ES-I3 (cell line): ENCODE data around the gene CRKL.
A peak's percentile ranks its signal among the peaks of the same experiment; 100 is the strongest.

Experiments used
- H3K36me3 ChIP-seq: 2 replicates; pipeline ENCODE4 v1.6.1; 2013; ENCODE audit warnings: mild to moderate bottlenecking, low read length, control low read depth, moderate library complexity; ENCODE audit not compliant: insufficient read depth
- H3K4me1 ChIP-seq: 2 replicates; pipeline ENCODE4 v1.6.1; 2013; ENCODE audit warnings: mild to moderate bottlenecking, control low read depth, low read length; ENCODE audit not compliant: insufficient read depth
- H3K9ac ChIP-seq: 2 replicates; pipeline ENCODE4 v1.6.1; 2013; ENCODE audit warnings: low read depth, mild to moderate bottlenecking, low read length, moderate library complexity
- H3K9me3 ChIP-seq: 2 replicates; pipeline ENCODE4 v1.6.1; 2013; ENCODE audit warnings: mild to moderate bottlenecking, low read length, moderate library complexity; ENCODE audit not compliant: control insufficient read depth, insufficient read depth

The CRKL gene

DNA sequence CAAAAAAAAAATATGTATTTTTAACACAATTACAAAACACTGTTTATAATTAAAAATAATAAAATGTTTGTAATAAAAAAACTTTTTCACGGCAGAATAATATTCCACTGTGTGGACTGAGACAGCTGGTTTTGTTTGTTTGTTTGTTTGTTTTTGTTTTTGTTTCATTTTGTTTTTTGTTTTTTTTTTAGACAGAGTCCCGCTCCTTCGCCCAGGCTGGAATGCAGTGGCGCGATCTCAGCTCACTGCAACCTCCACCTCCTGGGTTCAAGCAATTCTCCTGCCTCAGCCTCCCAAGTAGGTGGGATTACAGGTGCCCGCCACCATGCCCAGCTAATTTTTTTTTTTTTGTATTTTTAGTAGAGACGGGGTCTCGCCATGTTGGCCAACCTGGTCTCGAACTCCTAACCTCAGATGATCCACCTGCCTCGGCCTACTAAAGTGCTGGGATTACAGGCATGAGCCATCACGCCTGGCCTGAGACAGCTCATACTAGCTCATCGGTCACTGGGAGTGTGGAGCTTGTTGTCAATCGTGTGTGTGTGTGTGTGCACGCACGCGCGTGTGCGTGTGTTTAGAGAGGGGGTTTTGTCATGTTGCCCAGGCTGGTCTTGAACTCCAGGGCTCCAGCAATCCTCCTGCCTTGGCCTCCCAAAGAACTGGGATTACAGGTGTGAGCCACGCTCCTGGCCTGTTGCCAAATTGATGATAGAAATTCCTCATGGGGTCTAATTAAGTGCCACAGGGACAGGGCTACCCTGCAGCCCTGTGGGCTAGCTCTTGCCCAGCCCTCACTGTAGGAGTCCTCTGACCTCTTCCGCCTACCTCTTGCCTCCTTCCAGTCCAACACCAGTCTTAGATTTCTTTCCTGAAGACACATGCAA, 42.6 kb downstream of the CRKL start:
- Histone ChIP-seq H3K9me3 (no peaks in the 10 kb centered on the region), H3K36me3 (no peaks in the 10 kb centered on the region), H3K9ac (no peak overlapping the region), H3K4me1 (peaks cover 9% of the 10 kb centered on the region)

DNA sequence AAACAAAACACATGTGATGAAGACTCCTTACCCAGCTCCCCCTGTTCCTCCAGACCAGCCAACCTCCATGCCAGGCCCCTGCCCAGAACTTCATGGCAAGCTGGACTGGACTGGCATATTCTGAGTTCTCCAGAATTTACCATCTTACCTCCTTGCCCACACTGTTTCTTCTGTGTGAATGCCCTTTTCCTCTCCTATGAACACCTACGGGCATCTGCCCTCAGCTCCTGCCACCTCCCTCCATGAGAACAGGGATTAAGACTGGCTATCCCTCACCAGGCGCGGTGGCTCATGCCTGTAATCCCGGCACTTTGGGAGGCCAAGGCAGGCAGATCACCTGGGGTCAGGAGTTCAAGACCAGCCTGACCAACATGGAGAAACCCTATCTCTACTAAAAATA, 43.4 kb downstream of the CRKL start:
- H3K4me1 ChIP-seq, result peaks cover 9% of the 10 kb centered on the region
- H3K9ac ChIP-seq, result no peak overlapping the region
- H3K9me3 ChIP-seq, result no peaks in the 10 kb centered on the region
- H3K36me3 ChIP-seq, result no peaks in the 10 kb centered on the region

DNA sequence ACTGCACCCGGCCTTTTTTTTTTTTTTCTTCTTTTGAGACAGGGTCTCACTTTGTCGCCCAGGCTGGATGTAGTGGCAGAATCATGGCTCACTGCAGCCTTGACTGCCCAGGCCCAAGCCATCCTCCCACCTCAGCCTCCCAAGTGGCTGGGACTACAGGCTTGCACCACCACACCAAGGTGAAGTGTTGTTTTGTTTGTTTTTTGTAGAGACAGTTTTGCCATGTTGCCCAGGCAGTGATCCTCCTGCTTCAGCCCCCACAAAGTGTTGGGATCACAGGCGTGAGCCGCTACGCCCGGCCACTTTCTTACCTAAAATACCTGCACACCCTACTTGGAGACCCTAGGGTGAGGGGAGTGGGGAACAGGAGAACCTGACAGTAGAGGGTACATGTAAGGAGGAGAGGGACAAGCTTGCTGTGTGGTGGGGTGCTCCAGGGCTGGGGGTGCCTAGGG, 45.3 kb downstream of the CRKL start:
- Histone ChIP-seq H3K9ac (no peak overlapping the region), H3K4me1 (peaks cover 9% of the 10 kb centered on the region), H3K36me3 (no peaks in the 10 kb centered on the region), H3K9me3 (no peaks in the 10 kb centered on the region)

DNA sequence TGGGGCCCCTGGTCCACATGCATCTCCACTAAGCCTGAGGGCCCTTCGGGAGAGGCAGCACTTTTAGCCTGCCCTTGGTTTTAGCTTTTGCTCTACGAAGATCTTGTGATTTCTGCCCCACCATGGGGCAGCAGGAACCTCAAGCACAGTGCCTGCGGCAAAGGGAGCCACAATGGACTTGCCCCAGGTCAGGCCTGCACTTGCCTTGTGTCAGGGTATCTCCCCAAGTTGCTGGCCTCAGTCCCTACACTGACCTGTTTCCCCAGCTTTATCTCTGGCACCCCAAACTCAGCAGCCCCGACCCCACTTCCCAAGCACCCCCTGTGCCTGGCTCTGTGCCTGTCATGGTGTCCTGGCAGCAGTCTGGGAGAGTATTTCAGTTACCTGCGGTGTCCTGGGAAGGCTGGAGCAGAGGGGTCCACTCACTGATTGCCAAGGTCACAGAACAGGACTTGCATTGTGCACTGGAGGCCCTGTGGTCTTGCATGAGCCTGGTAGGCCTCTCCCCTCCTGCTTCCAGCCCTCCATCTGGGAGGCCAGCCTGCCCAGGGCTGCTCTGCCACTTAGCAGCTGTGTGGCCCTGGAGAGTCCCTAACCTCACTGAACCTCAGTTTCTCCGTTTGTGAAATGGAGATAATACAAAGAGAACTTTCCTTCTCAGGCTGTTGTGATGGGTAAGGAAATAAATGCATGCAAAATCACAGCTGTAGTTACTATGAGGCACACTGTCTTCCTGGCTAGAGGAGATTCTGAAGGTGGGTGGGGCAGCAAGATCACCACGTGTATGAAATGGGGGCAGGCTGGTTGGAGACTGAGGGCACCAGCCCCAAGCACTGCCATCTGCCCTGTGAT, 46.2 kb downstream of the CRKL start:
- Histone ChIP-seq H3K9me3 (no peaks in the 10 kb centered on the region), H3K36me3 (no peaks in the 10 kb centered on the region), H3K9ac (no peak overlapping the region), H3K4me1 (peaks cover 5% of the 10 kb centered on the region)

DNA sequence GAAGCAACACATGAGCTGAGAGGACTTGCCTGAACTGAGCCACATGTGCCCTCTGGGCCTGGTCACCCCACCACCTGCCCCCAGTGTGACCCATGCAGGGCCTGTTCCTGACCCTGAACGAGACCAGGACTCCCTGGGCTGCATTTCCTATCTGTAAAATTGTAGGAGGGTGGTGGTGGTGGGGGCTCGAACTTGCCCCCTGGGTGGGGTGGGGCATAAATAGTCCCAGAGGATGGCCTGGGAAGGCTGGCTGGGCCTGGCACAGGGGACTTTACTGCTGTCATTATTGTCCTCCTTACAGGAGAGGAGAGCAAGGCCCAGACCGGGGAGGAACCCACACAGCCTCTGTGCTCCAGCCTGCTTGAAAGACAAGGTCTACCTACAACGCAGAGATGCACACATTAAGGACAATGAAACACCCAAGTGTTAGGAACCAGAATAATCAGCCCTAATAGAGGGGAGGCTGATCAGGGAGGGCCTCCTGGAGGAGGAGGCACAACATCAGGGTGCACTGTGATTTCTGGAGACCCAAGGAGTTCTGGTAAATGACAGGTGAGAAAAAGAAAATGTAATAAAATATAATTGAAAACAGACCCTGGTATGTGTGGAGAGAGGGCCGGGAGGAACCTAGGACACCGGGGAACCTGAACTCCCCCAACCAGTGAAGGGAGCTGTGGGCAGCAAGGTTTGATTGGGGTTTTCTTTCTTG, 47.0 kb downstream of the CRKL start:
- peak overlapping the region; percentile 42; the same call in 1 of the 2 replicates for H3K9ac ChIP-seq
- H3K36me3 ChIP-seq, result no peaks in the 10 kb centered on the region
- no peaks in the 10 kb centered on the region for H3K9me3 ChIP-seq
- H3K4me1 ChIP-seq, result peaks cover 4% of the 10 kb centered on the region; the same call in 1 of the 2 replicates

DNA sequence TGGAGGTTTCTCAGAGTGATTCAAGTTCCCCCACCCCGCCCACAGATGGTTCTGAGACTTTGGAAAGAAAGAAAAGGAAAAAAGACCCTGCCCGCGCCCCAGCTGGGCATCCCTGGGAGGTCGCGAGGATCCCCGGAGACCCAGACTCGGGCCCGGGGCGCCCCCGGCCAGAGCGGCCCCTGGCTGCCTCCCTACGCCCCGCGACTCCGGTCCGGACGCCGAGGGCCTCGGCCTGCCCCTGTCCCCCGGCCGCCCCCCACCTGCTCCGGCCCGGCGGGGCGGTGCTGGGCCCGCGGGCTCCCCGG, 47.5 kb downstream of the CRKL start:
- Histone ChIP-seq H3K9me3 (no peaks in the 10 kb centered on the region), H3K36me3 (no peaks in the 10 kb centered on the region), H3K4me1 (peaks cover 4% of the 10 kb centered on the region; the same call in 1 of the 2 replicates), H3K9ac (peak overlapping the region; percentile 42; the same call in 1 of the 2 replicates)

DNA sequence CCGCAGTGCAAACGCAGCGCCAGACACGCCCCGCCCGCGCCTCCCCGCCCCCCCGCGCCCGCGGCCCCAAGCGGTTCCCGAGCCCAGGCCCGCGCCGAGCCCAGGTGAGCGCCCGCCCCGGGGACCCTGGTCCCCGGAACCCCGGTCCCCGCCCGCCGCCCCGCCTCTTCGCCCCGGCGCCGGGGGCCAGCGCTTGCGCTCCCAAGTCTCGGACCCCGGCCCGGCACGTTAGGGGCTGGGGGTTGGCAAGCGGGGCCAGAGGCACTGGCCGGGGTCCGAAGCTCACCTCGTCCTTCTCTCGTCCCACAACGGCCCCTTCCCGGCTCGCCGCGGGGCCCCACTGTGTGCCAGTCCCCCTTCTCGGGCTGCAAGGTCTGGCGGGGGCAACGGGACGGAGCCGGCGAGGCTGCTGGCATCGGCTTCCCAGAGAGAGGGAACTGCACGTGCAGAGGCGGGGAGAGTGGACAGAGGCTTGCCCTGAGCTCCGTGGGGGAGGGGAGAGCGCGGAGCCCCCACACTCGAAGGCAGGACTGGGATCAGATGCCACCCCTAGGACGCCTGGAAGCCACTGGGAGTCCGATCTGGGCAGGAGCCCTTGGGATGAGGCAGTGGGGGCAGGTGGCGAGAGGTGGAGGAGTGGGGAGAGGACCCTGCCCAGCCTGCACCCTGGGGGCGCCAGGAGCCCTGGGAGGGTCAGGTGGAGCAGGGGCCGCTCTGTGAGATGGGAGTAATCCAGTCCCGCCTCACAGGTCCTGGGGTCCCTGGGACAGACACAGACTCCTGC, 48.1 kb downstream of the CRKL start:
- H3K9ac ChIP-seq, result peak overlapping the region; percentile 17; the same call in 1 of the 2 replicates

DNA sequence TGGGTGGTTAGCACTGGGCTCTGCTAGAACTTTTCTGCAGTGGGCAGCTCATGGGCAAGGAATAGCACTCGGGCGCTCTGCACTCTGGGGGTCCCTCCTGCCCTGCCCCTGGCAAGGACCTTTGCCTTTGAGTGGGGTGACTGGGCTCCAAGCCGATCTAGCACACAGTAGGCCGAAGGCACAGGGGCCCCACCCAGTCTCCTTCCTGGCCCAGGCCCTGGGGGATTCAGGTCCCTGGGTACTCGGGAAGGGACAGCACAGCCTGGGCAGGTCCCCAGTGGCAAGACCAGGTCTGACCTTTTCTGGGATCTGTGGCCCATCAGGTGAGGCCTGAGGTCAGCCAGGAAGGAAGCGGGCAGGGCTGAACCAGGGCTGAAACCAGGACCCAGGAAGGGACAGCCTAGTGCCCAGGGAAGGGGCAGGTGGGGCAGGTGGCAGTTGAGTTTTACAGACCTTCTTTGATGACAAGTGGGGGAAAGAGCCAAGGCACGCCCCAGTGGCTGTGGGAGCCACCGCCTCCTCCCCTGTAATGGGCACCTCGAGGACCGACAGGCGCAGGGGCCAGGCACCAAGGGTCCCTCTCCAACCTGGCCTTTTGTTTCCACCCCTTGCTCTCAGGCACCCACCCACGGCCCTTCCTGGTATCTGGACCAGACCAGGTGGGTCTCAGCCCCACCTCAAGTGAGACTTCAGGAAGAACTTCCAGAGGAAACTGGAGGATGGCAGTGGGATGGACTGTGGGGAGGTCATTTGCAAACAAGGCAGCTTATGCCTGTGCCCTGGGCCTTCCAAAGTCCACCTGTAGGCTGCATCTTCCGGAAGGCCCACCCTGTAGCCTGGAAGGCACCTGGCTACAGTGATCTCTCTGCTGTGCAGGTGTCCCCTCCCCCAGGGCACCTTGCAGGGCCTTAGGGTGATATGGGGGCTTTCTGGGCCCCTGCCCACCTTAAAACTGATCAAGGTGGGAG, 49.0 kb downstream of the CRKL start:
- Histone ChIP-seq H3K9me3 (no peaks in the 10 kb centered on the region), H3K36me3 (no peaks in the 10 kb centered on the region), H3K4me1 (peaks cover 4% of the 10 kb centered on the region; the same call in 1 of the 2 replicates), H3K9ac (no peak overlapping the region)

More for the DNA sequence above, 48.1 kb downstream of the CRKL start:
- Histone ChIP-seq H3K9me3 (no peaks in the 10 kb centered on the region), H3K4me1 (peaks cover 4% of the 10 kb centered on the region; the same call in 1 of the 2 replicates), H3K36me3 (no peaks in the 10 kb centered on the region)

DNA sequence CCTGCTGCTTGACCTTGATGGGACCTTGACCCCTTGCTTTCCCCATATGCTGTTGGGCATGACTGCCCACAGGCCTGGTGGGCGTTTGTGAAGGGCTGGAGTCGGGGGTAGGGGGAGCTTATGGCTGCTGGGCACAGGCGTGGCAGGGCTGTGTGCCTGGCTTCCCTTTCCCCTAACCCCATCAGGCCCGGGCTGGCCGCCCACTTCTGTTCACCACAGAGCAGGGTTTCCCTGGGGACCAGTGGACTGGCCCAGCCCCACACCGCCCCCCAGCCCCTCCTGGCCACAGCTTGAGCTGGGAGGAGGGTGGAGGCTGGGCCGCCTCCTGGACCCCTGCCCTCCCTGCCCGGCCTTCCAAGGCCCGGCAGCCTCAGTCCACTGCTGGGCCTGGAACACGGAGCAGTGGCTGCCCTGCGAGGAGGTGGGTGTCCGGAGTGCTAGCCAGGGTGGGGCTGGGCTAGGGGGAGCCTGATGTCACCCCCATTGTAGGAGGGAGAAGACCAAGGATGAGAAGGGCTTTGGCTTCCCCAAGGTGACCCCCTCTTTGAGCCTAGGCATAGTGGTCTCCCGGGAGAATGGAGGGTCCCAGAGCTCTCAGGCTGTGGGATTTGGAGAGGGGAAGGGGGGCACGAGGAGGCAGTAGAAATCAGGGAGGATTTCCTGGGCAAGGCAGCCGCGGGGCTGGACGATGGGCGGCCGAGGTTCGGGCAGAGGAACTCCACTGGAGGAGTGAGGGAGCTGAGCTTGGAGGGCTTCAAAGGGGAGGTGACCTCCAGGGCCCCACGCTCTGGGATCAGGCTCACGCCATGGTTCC, 49.9 kb downstream of the CRKL start, which contains the start of gene AIFM3:
Gene AIFM3 (plus strand): TSS at position 373 of the 814 bp plus-strand sequence. CDS start 690 bp downstream, outside the sequence.
- no peak within 1 kb of the TSS for H3K9ac ChIP-seq
- H3K36me3 ChIP-seq, result no peaks in the 10 kb centered on the region
- H3K9me3 ChIP-seq, result no peaks in the 10 kb centered on the region
- no peaks in the 10 kb centered on the region; the same call in 1 of the 2 replicates for H3K4me1 ChIP-seq

DNA sequence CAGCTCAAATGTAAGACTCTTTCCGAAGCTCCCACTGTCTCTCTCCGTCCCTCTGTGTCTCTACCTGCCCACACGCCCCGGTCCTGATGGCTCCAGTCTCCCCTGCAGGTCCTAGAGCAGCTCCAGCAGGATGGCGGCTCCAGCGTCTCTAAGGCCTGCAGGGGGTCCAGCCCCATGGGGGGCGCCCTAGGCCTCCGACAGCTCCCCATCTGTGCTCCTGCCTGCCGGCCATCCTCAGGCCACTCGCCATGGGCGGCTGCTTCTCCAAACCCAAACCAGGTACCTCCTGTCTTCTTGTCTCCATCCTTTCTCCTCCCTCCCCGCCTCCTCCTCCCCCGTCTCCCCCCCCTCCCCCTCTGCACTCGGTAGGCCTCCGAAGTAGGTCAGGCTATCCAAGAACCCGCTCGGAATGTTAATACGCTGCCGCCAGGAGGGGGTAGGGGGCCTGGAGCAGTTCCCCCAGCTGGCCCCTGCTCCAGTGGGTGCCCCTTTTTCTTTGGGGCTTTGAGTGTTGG, 50.5 kb downstream of the CRKL start:
- H3K9ac ChIP-seq, result no peak overlapping the region
- no peaks in the 10 kb centered on the region for H3K36me3 ChIP-seq
- H3K9me3 ChIP-seq, result no peaks in the 10 kb centered on the region
- H3K4me1 ChIP-seq, result no peaks in the 10 kb centered on the region; the same call in 1 of the 2 replicates

DNA sequence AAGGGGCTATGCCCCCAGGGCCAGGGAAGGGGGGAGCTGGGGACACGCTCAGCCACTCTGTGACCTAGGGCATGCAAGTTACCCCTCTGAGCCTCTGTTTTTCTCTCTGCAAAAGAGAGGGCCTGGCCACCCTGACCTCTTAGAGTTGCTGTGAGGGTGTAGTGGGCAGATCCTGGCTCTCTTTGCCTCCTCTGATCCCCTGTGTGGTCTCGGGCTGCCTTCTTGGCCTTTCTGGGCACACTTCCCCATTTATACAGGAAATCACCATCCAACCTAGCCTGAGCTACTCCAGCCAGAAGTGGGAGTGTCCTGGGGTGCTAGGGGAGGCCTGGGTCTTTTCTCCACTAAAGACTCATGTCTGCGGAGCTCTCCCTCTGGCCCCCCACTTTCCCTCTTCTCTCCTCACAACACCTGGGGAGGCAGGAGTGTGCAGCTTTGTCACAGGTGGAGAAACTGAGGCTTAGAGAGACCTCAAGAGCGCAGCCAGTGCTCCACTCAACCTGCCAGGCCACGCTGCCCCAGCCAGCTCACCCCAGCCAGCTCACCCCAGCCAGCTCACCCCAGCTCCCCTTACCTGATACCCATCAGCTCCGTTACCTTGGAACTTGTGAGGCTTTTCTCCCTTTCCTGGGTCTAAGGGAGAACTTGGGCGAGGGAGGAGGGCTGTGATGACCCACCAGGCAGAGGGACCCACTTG, 51.2 kb downstream of the CRKL start:
- H3K9me3 ChIP-seq, result no peaks in the 10 kb centered on the region
- H3K36me3 ChIP-seq, result no peaks in the 10 kb centered on the region
- H3K4me1 ChIP-seq, result no peaks in the 10 kb centered on the region; the same call in 1 of the 2 replicates
- H3K9ac ChIP-seq, result no peak overlapping the region
